ENCODE measurements around the gene SAMD13. TPM values are rescaled to one million over a fixed set of nuclear protein-coding genes. Genes with fewer than 3 reads are reported as not detected.

Gene SAMD13
- total RNA-seq, 1 donor from 2014 or later = 1.9 TPM

GRCh38 chr1:84385347-84385746, 83.8 kb downstream of the SAMD13 start:
- no peak for TF ChIP-seq CTCF (IDR thresholded peaks at IDR 0.05; ENCODE audit: insufficient read depth, low read length, poor library complexity, severe bottlenecking)
- no peak for DNase-seq (ENCODE audit: low read depth)
- no peaks in the 10 kb centered on the region for H3K27me3 ChIP-seq (ENCODE audit: control insufficient read depth, insufficient read depth, low read length)
- H3K4me3 ChIP-seq (ENCODE audit: low read depth, low read length) = no peak overlapping the region
- H3K36me3 ChIP-seq (ENCODE audit: control insufficient read depth, insufficient read depth, low read length) = no peaks in the 10 kb centered on the region

GRCh38 chr1:84386716-84387479, 85.4 kb downstream of the SAMD13 start:
- no peak for TF ChIP-seq CTCF (IDR thresholded peaks at IDR 0.05; ENCODE audit: insufficient read depth, low read length, poor library complexity, severe bottlenecking)
- Histone ChIP-seq H3K4me3 (ENCODE audit: low read depth, low read length) (no peak overlapping the region), H3K36me3 (ENCODE audit: control insufficient read depth, insufficient read depth, low read length) (no peaks in the 10 kb centered on the region), H3K27me3 (ENCODE audit: control insufficient read depth, insufficient read depth, low read length) (no peaks in the 10 kb centered on the region)
- DNase-seq (ENCODE audit: low read depth) = peak; percentile 31

- H3K4me3 ChIP-seq (ENCODE audit: low read depth, low read length) = no peak overlapping the region
- H3K36me3 ChIP-seq (ENCODE audit: control insufficient read depth, insufficient read depth, low read length) = no peaks in the 10 kb centered on the region
- H3K27me3 ChIP-seq (ENCODE audit: control insufficient read depth, insufficient read depth, low read length) = no peaks in the 10 kb centered on the region
- TF ChIP-seq CTCF (IDR thresholded peaks at IDR 0.05; ENCODE audit: insufficient read depth, low read length, poor library complexity, severe bottlenecking) = peak; percentile 3
- no peak for DNase-seq (ENCODE audit: low read depth)
These were observed 86.1 kb downstream of the SAMD13 start for GRCh38 chr1:84387480-84388163.

GRCh38 chr1:84390226-84390625, 88.7 kb downstream of the SAMD13 start:
- Histone ChIP-seq H3K27me3 (ENCODE audit: control insufficient read depth, insufficient read depth, low read length) (no peaks in the 10 kb centered on the region), H3K4me3 (ENCODE audit: low read depth, low read length) (no peak overlapping the region), H3K36me3 (ENCODE audit: control insufficient read depth, insufficient read depth, low read length) (no peaks in the 10 kb centered on the region)
- no peak for DNase-seq (ENCODE audit: low read depth)
- no peak for TF ChIP-seq CTCF (IDR thresholded peaks at IDR 0.05; ENCODE audit: insufficient read depth, low read length, poor library complexity, severe bottlenecking)

- DNase-seq (ENCODE audit: low read depth) = no peak
- no peak for TF ChIP-seq CTCF (IDR thresholded peaks at IDR 0.05; ENCODE audit: insufficient read depth, low read length, poor library complexity, severe bottlenecking)
- Histone ChIP-seq H3K36me3 (ENCODE audit: control insufficient read depth, insufficient read depth, low read length) (no peaks in the 10 kb centered on the region), H3K27me3 (ENCODE audit: control insufficient read depth, insufficient read depth, low read length) (no peaks in the 10 kb centered on the region), H3K4me3 (ENCODE audit: low read depth, low read length) (no peak within 1 kb of the TSS)
These were observed 97.0 kb downstream of the SAMD13 start, which contains the start of gene DNASE2B for GRCh38 chr1:84398175-84399155. TSS of gene DNASE2B (plus strand) at chr1:84398484. CDS start at chr1:84398565, 81 bp downstream.

Other genes with a start within 250 kb of the SAMD13 start
- gene PRKACB, start 157.4 kb upstream of the SAMD13 start, total RNA-seq = 11.6 and 13.7 TPM in 2 replicates
- gene DNASE2B, start 96.8 kb downstream of the SAMD13 start, total RNA-seq = not detected in 2 replicates
- 55.7 and 65.4 TPM in 2 replicates for gene RPF1, start 177.6 kb downstream of the SAMD13 start, total RNA-seq
- gene SPATA1, start 204.7 kb downstream of the SAMD13 start, total RNA-seq = not detected in 2 replicates
- 93.6 and 141 TPM in 2 replicates for gene GNG5, start 204.9 kb downstream of the SAMD13 start, total RNA-seq